ENCODE measurements around the gene ZBTB46. TPM values are rescaled to one million over a fixed set of nuclear protein-coding genes. Genes with fewer than 3 reads are reported as not detected.
A peak's percentile ranks its signal among the peaks of the same experiment; 100 is the strongest.
"Not testable (repeated sequence)": the region's sequence is repeated elsewhere in the genome, so short reads cannot be mapped to it uniquely, and the experiment has no call there.

ZBTB46 gene
- total RNA-seq, 1 donor from 2014 or later: 11.6 TPM

DNA sequence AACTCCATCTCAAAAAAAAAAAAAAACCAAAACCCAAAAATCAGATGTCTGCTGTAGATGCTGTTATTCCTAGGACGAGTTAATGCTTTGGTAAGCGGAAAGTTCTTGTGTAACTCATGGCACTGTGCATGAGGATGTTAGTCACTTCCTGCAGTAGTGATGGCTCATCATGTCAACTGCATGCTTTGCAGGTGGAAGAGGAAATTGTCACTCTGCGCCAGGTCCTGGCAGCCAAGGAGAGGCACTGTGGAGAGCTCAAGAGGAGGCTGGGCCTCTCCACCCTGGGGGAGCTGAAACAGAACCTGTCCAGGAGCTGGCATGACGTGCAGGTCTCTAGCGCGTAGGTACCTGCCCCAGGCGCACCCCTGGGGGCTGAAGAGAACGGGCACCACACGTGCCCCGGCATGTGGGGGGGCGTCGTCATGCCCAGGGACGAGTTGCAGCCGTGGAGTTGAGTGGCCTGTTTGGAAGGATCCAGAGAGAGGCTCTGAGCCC lies 42.5 kb upstream of the ZBTB46 start:
- Mint-ChIP-seq H3K4me1 (no peaks in the 10 kb centered on the region), H3K27me3 (ENCODE audit: low read depth) (no peaks in the 10 kb centered on the region), H3K9me3 (no peaks in the 10 kb centered on the region), H3K36me3 (peaks cover 26% of the 10 kb centered on the region), H3K4me3 (no peak overlapping the region), H3K27ac (no peak overlapping the region)
- DNase-seq (ENCODE audit: low spot score in 2 of 2, unreplicated experiment in 2 of 2): no peak
- TF ChIP-seq, protein P1, sequence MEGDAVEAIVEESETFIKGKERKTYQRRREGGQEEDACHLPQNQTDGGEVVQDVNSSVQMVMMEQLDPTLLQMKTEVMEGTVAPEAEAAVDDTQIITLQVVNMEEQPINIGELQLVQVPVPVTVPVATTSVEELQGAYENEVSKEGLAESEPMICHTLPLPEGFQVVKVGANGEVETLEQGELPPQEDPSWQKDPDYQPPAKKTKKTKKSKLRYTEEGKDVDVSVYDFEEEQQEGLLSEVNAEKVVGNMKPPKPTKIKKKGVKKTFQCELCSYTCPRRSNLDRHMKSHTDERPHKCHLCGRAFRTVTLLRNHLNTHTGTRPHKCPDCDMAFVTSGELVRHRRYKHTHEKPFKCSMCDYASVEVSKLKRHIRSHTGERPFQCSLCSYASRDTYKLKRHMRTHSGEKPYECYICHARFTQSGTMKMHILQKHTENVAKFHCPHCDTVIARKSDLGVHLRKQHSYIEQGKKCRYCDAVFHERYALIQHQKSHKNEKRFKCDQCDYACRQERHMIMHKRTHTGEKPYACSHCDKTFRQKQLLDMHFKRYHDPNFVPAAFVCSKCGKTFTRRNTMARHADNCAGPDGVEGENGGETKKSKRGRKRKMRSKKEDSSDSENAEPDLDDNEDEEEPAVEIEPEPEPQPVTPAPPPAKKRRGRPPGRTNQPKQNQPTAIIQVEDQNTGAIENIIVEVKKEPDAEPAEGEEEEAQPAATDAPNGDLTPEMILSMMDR (IDR thresholded peaks at IDR 0.05; ENCODE audit: unreplicated experiment): no peak

DNA sequence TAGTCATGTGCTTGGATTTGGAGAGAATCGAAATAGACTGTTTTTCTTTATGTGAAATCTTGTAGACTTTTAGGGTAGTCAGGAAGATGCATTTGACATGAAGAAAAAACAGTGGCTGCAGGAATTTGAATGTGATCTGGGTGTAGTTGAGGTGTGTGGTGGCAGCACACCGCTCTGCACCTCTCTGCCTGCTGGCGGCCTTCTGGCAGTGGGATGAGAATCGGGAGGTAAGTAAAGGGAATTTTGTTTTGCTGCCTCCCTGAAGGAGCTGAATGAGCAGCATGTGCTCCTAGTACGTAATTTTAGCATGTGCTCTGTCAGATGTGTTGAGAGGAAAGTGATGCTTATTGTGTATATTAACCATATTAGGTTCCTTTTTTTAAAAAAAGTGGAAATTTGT lies 37.2 kb upstream of the ZBTB46 start:
- peak overlapping the region; percentile 29 for H3K4me3 Mint-ChIP-seq
- H3K36me3 Mint-ChIP-seq: peaks cover 10% of the 10 kb centered on the region
- H3K9me3 Mint-ChIP-seq: no peaks in the 10 kb centered on the region
- H3K27ac Mint-ChIP-seq: no peak overlapping the region
- TF ChIP-seq, protein P1 (IDR thresholded peaks at IDR 0.05; ENCODE audit: unreplicated experiment): no peak
- no peaks in the 10 kb centered on the region for H3K27me3 Mint-ChIP-seq (ENCODE audit: low read depth)
- peaks cover 20% of the 10 kb centered on the region for H3K4me1 Mint-ChIP-seq
- no peak for DNase-seq (ENCODE audit: low spot score in 2 of 2, unreplicated experiment in 2 of 2)

DNA sequence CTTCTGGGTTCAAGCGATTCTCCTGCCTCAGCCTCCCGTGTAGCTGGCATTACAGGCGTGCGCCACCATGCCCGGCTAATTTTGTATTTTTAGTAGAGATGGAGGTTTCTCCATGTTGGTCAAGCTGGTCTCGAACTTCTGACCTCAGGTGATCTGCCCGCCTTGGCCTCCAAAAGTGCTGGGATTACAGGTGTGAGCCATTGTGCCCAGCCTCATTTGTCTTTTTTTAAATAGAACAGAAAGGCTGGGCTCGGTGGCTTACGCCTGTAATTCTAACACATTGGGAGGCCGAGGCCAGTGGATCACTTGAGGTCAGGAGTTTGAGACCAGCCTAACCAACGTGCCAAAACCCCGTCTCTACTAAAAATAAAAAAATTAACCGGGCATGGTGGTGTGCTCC lies 36.0 kb upstream of the ZBTB46 start:
- DNase-seq (ENCODE audit: low spot score in 2 of 2, unreplicated experiment in 2 of 2); H3K27me3 Mint-ChIP-seq (ENCODE audit: low read depth); H3K27ac Mint-ChIP-seq; H3K9me3 Mint-ChIP-seq; H3K36me3 Mint-ChIP-seq: not testable (repeated sequence)
- H3K4me3 Mint-ChIP-seq: peak overlapping the region; percentile 33
- peaks cover 24% of the 10 kb centered on the region for H3K4me1 Mint-ChIP-seq

DNA sequence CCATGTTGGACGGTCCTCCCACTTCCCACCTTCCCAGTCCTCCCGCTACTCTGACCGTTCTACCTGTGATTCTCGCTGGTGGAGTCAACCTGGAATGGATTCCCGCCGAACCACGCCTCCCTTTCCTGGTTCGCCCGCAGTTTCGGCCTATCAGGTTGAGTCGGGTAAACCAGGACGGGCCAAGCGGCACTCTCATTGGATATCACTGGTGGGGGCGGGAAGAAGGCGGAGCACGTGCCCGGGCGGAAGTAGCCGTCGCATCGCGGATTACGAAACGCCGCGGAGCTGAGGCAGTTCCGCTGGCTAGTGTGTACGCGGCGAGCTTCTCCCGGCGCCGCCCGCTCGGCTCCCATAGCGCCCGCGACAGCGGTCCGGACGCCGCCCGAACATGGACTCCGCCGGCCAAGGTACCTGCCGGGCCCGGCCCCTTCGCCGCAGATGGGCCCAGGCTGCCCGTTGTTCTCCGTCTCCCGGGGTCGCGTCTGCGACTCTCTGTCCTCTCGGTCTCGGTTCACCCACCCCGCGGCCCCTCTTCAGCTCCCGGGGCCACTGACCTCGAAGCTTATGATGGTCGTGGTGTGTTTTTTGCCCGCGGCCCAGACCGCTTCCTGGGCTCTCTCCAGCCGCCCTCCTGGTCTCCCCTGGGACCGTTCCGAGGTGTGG lies 34.0 kb upstream of the ZBTB46 start, which contains the start of gene TPD52L2:
TSS of gene TPD52L2 (plus strand) at position 293 of the 663 bp plus-strand sequence. CDS start at position 389, 96 bp downstream.
- Mint-ChIP-seq H3K36me3 (peaks cover 12% of the 10 kb centered on the region), H3K4me1 (peaks cover 24% of the 10 kb centered on the region), H3K27ac (peak within 1 kb of the TSS; percentile 92), H3K27me3 (ENCODE audit: low read depth) (no peaks in the 10 kb centered on the region), H3K4me3 (peak within 1 kb of the TSS; percentile 82), H3K9me3 (no peaks in the 10 kb centered on the region)
- TF ChIP-seq, protein P1 (IDR thresholded peaks at IDR 0.05; ENCODE audit: unreplicated experiment): no peak
- peak; percentile 97 to 98 for DNase-seq (ENCODE audit: low spot score in 2 of 2, unreplicated experiment in 2 of 2)

DNA sequence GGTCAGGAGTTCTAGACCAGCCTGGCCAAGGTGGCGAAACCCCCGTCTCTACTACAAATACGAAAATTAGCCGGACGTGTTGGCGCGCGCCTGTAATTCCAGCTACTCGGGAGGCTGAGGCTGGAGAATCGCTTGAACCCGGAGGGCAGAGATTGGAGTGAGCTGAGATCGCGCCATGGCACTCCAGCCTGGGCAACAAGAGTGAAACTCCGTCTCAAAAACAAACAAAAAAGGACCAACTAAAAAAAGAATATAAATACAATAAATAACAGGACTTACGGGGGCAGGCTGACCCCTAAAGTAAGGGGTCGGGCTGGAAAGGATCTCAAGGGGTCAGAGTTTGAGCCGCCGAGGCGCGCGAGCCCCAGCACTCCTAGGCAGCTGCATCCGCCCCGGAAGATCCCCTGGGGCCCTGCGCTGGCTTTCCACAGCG lies 33.5 kb upstream of the ZBTB46 start:
- Mint-ChIP-seq H3K9me3 (no peaks in the 10 kb centered on the region), H3K36me3 (peaks cover 12% of the 10 kb centered on the region), H3K27me3 (ENCODE audit: low read depth) (no peaks in the 10 kb centered on the region), H3K4me1 (peaks cover 24% of the 10 kb centered on the region), H3K27ac (peak overlapping the region; percentile 92), H3K4me3 (peak overlapping the region; percentile 82)
- DNase-seq (ENCODE audit: low spot score in 2 of 2, unreplicated experiment in 2 of 2): no peak
- TF ChIP-seq, protein P1 (IDR thresholded peaks at IDR 0.05; ENCODE audit: unreplicated experiment): no peak

DNA sequence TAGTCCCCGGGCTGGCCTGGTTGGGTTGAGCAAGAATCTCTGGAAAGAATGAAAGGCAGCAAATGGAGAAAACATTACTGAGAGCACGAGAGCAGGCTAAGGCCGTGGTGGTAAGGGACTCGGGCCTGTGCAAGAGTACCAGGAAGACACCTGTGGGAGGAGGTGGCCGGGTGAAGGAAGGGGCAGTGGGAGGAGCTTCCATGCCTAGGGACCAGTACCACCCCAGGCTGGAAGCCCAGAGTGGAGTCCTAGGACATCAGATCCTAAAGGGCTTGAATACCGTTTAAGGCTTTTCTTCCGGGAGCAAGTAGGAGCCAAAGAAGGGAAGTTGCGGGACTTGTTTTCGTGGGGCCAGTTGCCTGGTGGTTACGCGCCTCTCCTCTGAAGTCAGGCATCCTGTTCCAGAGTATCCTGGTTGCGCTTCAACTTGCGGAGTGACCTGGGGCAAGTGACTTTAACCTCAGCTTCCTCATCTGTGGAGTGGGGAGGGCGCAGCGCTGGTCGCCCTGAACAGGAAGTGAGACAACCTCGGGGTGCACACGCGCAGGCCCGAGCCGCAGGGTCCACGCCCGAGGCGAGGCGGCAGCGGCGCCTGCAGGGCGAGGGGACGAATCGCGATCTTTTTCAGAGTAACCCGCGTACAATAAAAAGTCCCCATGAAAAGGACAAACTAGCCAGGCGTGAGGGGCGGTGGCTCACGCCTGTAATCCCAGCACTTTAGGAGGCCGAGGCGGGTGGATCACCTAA lies 32.9 kb upstream of the ZBTB46 start:
- Mint-ChIP-seq H3K4me3 (peak overlapping the region; percentile 82), H3K36me3 (peaks cover 12% of the 10 kb centered on the region), H3K27ac (peak overlapping the region; percentile 92), H3K27me3 (ENCODE audit: low read depth) (no peaks in the 10 kb centered on the region), H3K4me1 (peaks cover 27% of the 10 kb centered on the region), H3K9me3 (no peaks in the 10 kb centered on the region)
- DNase-seq (ENCODE audit: low spot score in 2 of 2, unreplicated experiment in 2 of 2): peak in 1 of 2 experiments; percentile 76
- TF ChIP-seq, protein P1 (IDR thresholded peaks at IDR 0.05; ENCODE audit: unreplicated experiment): peak; percentile 37

Measured in mesothelial cell of epicardium (in vitro differentiated cells).